Measurements from ENCODE around the gene KIRREL3. TPM values are rescaled to one million over a fixed set of nuclear protein-coding genes. Genes with fewer than 3 reads are reported as not detected.

KIRREL3 gene
- total and polyA plus RNA-seq, 12 donors, result 0.13 to 0.58 (median 0.30) TPM

DNA sequence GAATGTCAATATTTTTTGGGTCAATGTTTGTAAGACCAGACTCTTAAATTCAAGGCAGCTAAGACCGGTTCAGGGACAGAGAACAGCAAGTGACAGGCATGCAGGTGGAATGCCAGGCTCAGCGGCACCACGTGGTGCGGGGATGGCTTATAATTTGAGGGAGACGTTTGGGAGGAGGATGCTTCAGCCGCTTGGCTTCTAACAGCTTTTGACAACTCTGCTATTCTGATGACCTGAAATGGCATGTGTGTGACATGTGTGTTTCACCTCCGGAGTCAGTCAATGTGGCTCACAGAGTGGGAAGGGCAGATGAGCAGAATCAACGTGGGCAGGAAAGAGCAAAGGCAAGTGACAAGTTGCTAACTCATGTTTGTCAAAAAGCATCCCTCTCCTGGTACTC lies 228.3 kb downstream of the KIRREL3 start:
- TF ChIP-seq, protein P1, sequence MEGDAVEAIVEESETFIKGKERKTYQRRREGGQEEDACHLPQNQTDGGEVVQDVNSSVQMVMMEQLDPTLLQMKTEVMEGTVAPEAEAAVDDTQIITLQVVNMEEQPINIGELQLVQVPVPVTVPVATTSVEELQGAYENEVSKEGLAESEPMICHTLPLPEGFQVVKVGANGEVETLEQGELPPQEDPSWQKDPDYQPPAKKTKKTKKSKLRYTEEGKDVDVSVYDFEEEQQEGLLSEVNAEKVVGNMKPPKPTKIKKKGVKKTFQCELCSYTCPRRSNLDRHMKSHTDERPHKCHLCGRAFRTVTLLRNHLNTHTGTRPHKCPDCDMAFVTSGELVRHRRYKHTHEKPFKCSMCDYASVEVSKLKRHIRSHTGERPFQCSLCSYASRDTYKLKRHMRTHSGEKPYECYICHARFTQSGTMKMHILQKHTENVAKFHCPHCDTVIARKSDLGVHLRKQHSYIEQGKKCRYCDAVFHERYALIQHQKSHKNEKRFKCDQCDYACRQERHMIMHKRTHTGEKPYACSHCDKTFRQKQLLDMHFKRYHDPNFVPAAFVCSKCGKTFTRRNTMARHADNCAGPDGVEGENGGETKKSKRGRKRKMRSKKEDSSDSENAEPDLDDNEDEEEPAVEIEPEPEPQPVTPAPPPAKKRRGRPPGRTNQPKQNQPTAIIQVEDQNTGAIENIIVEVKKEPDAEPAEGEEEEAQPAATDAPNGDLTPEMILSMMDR (IDR thresholded peaks at IDR 0.05), result no peak
- 74 to 76% methylated on average over 8 of the region's 8 CpGs for WGBS, 2 donors
- no peak for DNase-seq

DNA sequence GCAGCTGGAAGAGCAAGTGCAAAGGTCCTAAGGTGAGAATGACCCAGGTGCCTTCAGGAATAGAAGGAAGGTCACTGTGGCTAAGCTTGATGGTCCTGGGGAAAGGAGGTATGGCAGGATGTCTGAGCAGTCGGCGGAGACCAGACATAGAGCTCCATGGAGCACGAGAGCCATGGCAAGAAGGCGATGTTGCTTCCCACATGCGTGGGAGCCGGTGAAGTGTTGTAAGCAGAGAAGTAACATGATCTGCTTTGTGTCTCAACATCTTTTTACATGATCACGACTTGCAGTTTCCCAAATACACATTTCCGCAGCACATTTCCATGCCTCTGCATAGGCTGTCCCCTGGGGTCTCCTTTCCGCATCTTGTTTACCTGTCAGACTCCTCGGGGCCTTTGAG lies 231.9 kb downstream of the KIRREL3 start:
- Histone ChIP-seq H3K36me3 (no peaks in the 10 kb centered on the region), H3K4me3 (no peak overlapping the region), H3K9me3 (no peaks in the 10 kb centered on the region), H3K4me1 (no peaks in the 10 kb centered on the region), H3K27ac (no peak overlapping the region), H3K27me3 (peaks cover 0 to 21% (median 3%) of the 10 kb centered on the region in 7 donors)
- ATAC-seq, result no peak
- no peak for DNase-seq
- TF ChIP-seq, protein P1 (IDR thresholded peaks at IDR 0.05), result no peak
- intact Hi-C loops (cut with DNase I), result no loop called here
- 80% methylated on average over 10 of the region's 10 CpGs for WGBS, 2 donors

More for the DNA sequence above, 228.3 kb downstream of the KIRREL3 start:
- no peaks in the 10 kb centered on the region for H3K36me3 ChIP-seq
- no peak overlapping the region for H3K27ac ChIP-seq
- peaks cover 0 to 31% (median 5%) of the 10 kb centered on the region in 7 donors for H3K27me3 ChIP-seq
- intact Hi-C loops (cut with DNase I), result no loop called here
- no peak for ATAC-seq
- no peaks in the 10 kb centered on the region for H3K9me3 ChIP-seq
- H3K4me1 ChIP-seq, result no peaks in the 10 kb centered on the region
- no peak overlapping the region for H3K4me3 ChIP-seq

DNA sequence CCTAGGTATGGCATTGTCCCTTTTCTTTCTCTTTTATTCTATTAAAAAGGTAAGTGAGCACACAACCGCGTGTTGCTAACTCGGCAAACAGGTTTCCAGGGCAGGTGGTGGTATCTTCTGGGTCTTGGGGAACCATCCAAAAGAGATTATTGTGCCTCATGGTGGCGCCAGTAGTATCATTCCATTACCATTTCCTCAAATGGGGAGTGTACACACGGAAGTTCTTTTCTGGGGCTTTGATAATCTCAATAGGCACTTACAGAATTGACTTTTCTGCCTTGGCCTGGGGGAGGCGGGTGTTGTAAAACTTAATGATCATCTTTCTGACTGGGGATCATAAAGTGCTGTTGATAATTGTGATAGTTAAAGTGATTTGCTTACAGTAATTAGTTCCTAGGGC lies 234.1 kb downstream of the KIRREL3 start:
- no peak for DNase-seq
- Histone ChIP-seq H3K36me3 (no peaks in the 10 kb centered on the region), H3K27me3 (peaks cover 0 to 14% (median 3%) of the 10 kb centered on the region in 7 donors), H3K4me3 (no peak overlapping the region), H3K9me3 (no peaks in the 10 kb centered on the region), H3K4me1 (no peaks in the 10 kb centered on the region), H3K27ac (no peak overlapping the region)
- TF ChIP-seq, protein P1 (IDR thresholded peaks at IDR 0.05), result no peak
- intact Hi-C loops (cut with DNase I), result no loop called here
- ATAC-seq, result no peak
- 65 to 66% methylated on average over 6 of the region's 6 CpGs for WGBS, 2 donors

DNA sequence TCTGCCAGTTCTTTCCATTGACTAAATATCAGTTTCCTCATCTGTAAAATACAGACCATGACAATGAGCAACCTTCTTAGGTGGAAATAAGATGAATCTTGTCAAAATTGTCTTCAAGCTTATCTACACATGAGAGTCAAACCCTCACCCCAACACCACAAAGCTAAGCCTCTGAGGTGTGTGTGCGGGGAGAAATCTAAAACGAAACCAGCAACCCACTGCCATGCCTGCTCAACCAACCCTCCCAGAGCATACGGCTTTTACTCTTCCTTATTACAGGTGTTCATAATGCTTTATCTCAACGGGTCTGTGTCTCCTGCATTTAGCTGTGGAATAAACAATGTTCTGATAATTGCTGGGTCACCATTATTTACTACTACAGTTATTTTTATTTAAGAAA lies 235.4 kb downstream of the KIRREL3 start:
- TF ChIP-seq, protein P1 (IDR thresholded peaks at IDR 0.05), result no peak

More for the DNA sequence above, 235.4 kb downstream of the KIRREL3 start:
- no peaks in the 10 kb centered on the region for H3K36me3 ChIP-seq
- H3K4me1 ChIP-seq, result no peaks in the 10 kb centered on the region
- WGBS, 2 donors, result 88 to 94% methylated on average over 4 of the region's 4 CpGs
- intact Hi-C loops (cut with DNase I), result no loop called here
- H3K4me3 ChIP-seq, result no peak overlapping the region
- DNase-seq (no peak), ATAC-seq (no peak)
- no peaks in the 10 kb centered on the region for H3K9me3 ChIP-seq
- peaks cover 0 to 9% (median 6%) of the 10 kb centered on the region in 7 donors for H3K27me3 ChIP-seq
- H3K27ac ChIP-seq, result no peak overlapping the region
